ENCODE data around the gene GALNT9.

Gene GALNT9

GRCh38 chr12:132166093-132166492, 163.3 kb downstream of the GALNT9 start:
- DNase-seq = no peak

GRCh38 chr12:132165584-132165983, 163.8 kb downstream of the GALNT9 start:
- no peak for DNase-seq

GRCh38 chr12:132164426-132164825, 165.0 kb downstream of the GALNT9 start:
- DNase-seq = no peak

- no peak for DNase-seq
Observed at GRCh38 chr12:132163911-132164288, 165.5 kb downstream of the GALNT9 start.

GRCh38 chr12:132163041-132163910, 166.1 kb downstream of the GALNT9 start:
- DNase-seq = no peak

GRCh38 chr12:132162508-132163031, 166.8 kb downstream of the GALNT9 start:
- peak; percentile 41 for DNase-seq

- no peak for DNase-seq
Observed at GRCh38 chr12:132161796-132162507, 167.4 kb downstream of the GALNT9 start.

GRCh38 chr12:132161036-132161781, 168.2 kb downstream of the GALNT9 start:
- DNase-seq = no peak

GRCh38 chr12:132160601-132161035, 168.8 kb downstream of the GALNT9 start:
- no peak for DNase-seq

GRCh38 chr12:132160016-132160415, 169.4 kb downstream of the GALNT9 start:
- no peak for DNase-seq

GRCh38 chr12:132159555-132160003, 169.8 kb downstream of the GALNT9 start:
- DNase-seq = no peak

GRCh38 chr12:132158677-132159554, 170.5 kb downstream of the GALNT9 start:
- no peak for DNase-seq

GRCh38 chr12:132157733-132158409, 171.5 kb downstream of the GALNT9 start:
- DNase-seq = no peak

- DNase-seq = no peak
Observed at GRCh38 chr12:132156573-132157325, 172.6 kb downstream of the GALNT9 start.

GRCh38 chr12:132155771-132156572, 173.4 kb downstream of the GALNT9 start:
- no peak for DNase-seq

- no peak for DNase-seq
Observed at GRCh38 chr12:132154941-132155770, 174.2 kb downstream of the GALNT9 start.

GRCh38 chr12:132154341-132154761, 175.0 kb downstream of the GALNT9 start:
- DNase-seq = peak; percentile 43

GRCh38 chr12:132153501-132154340, 175.7 kb downstream of the GALNT9 start:
- DNase-seq = peak; percentile 79
